ENCODE results near the gene FBXW11. TPM values are rescaled to one million over a fixed set of nuclear protein-coding genes. Genes with fewer than 3 reads are reported as not detected.

The FBXW11 gene
- total and polyA plus RNA-seq, 2 donors (not counting 1 experiment from before 2014, with no cell fraction given) = 19.7 to 62.4 TPM

- Histone ChIP-seq H4K20me1 (ENCODE audit: control insufficient read depth, insufficient read depth, low read length, poor library complexity, severe bottlenecking) (peaks cover 72% of the 10 kb centered on the region), H3K4me3 (ENCODE audit: control extremely low read depth in 1 of 5, extremely low read depth in 1 of 5, insufficient read depth in 1 of 5, low read depth in 2 of 5, low read length in 4 of 5) (no peak overlapping the region), H3K9ac (ENCODE audit: low read length) (no peak overlapping the region), H2AFZ (ENCODE audit: insufficient read depth, low read depth, low read length, poor library complexity, severe bottlenecking) (no peak overlapping the region), H3K79me2 (ENCODE audit: control insufficient read depth, insufficient read depth, low read length) (peaks cover 91% of the 10 kb centered on the region), H3K27me3 (replicated peaks in 1 of 4; ENCODE audit: control extremely low read depth in 1 of 4, control insufficient read depth in 3 of 4, insufficient read depth in 4 of 4, low read length in 3 of 4) (no peaks in the 10 kb centered on the region), H3K27ac (ENCODE audit: low read length in 2 of 2) (no peak overlapping the region), H3K36me3 (replicated peaks in 1 of 2; ENCODE audit: control extremely low read depth in 1 of 2, control insufficient read depth in 1 of 2, extremely low read depth in 1 of 2, insufficient read depth in 2 of 2, low read length in 1 of 2) (peaks cover 12 to 27% of the 10 kb centered on the region in 2 experiments), H3K4me1 (ENCODE audit: control insufficient read depth in 2 of 2, insufficient read depth in 2 of 2, low read length in 2 of 2) (peaks cover 9 to 10% of the 10 kb centered on the region in 2 donors), H3K4me2 (replicated peaks; ENCODE audit: low read depth, low read length, poor library complexity, severe bottlenecking) (no peak overlapping the region), H3K9me3 (ENCODE audit: control extremely low read depth in 1 of 3, control insufficient read depth in 2 of 3, insufficient read depth in 1 of 3, low read length in 2 of 3) (no peaks in the 10 kb centered on the region)
- Mint-ChIP-seq H3K4me3 (no peak overlapping the region), H3K4me1 (peaks cover 44% of the 10 kb centered on the region), H3K9me3 (ENCODE audit: insufficient read depth) (no peaks in the 10 kb centered on the region), H3K27me3 (no peaks in the 10 kb centered on the region), H3K27ac (no peak overlapping the region)
- 67% methylated on average over 2 of the region's 7 CpGs for WGBS (ENCODE audit: insufficient coverage)
- intact Hi-C loops (cut with micrococcal nuclease) = loop anchor here (1.0 to 5.0 kb wide), 4 partner anchors 133 to 700 kb away; no protein-coding TSS in a partner anchor
- TF ChIP-seq, protein P1, sequence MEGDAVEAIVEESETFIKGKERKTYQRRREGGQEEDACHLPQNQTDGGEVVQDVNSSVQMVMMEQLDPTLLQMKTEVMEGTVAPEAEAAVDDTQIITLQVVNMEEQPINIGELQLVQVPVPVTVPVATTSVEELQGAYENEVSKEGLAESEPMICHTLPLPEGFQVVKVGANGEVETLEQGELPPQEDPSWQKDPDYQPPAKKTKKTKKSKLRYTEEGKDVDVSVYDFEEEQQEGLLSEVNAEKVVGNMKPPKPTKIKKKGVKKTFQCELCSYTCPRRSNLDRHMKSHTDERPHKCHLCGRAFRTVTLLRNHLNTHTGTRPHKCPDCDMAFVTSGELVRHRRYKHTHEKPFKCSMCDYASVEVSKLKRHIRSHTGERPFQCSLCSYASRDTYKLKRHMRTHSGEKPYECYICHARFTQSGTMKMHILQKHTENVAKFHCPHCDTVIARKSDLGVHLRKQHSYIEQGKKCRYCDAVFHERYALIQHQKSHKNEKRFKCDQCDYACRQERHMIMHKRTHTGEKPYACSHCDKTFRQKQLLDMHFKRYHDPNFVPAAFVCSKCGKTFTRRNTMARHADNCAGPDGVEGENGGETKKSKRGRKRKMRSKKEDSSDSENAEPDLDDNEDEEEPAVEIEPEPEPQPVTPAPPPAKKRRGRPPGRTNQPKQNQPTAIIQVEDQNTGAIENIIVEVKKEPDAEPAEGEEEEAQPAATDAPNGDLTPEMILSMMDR (IDR thresholded peaks at IDR 0.05) = no peak
- no peak for TF ChIP-seq EZH2 (IDR thresholded peaks at IDR 0.05; ENCODE audit: borderline replicate concordance, insufficient read depth, low read depth, low read length, poor library complexity, severe bottlenecking)
- CTCF ChIA-PET = interaction anchor here (0.6 to 9.1 kb wide), 19 partner anchors 8 to 700 kb away, joined by 3 to 130 read pairs (median 4); partner anchors contain the start of genes FBXW11, FGF18 and UBTD2
- DNase-seq (no peak), ATAC-seq (ENCODE audit: low read depth) (no peak)
- POLR2A ChIA-PET = no interaction called here
These were observed 99.5 kb downstream of the FBXW11 start for GRCh38 chr5:171906703-171907590.
